Keratinocyte (primary cell): ENCODE data around the gene ERBB2. TPM values are rescaled to one million over a fixed set of nuclear protein-coding genes. Genes with fewer than 3 reads are reported as not detected.

Experiments used
- DNase-seq: peaks from one replicate; pipeline ENCODE4 v3.0.0-alpha.2; 2011; ENCODE audit warnings: low read depth, missing footprints, low spot score
- FAIRE-seq: peaks from 2 replicates; lab custom pipeline; 2011; peaks lifted over from hg19 to GRCh38; lab: Jason Lieb, UNC
- H2AFZ ChIP-seq: 2 replicates; pipeline ENCODE4 v1.6.0; 2012; ENCODE audit warnings: low read length, control low read depth, inconsistent platforms; ENCODE audit not compliant: control insufficient read depth
- H3K27ac ChIP-seq: 2 replicates; pipeline ENCODE4 v1.5.1; 2011; ENCODE audit warnings: low read length; ENCODE audit not compliant: control insufficient read depth, insufficient read depth
- H3K27me3 ChIP-seq: 3 replicates; pipeline ENCODE4 v1.6.0; 2011; ENCODE audit warnings: low read length; ENCODE audit not compliant: control insufficient read depth, insufficient read depth; ENCODE audit errors: extremely low read depth
- H3K36me3 ChIP-seq, 2 experiments: 2 replicates in 1 of 2; 3 replicates in 1 of 2; pipeline ENCODE4 v1.5.1; 2011; ENCODE audit warnings: low read length in 2 of 2, mild to moderate bottlenecking in 1 of 2; ENCODE audit not compliant: control insufficient read depth in 2 of 2, insufficient read depth in 2 of 2; ENCODE audit errors: extremely low read depth in 1 of 2
- H3K4me1 ChIP-seq: 3 replicates; pipeline ENCODE4 v1.5.1; 2011; ENCODE audit warnings: low read length; ENCODE audit not compliant: control insufficient read depth, insufficient read depth; ENCODE audit errors: extremely low read depth
- H3K4me2 ChIP-seq: 3 replicates; pipeline ENCODE4 v1.6.0; 2011; ENCODE audit warnings: low read depth, low read length; ENCODE audit not compliant: control insufficient read depth, insufficient read depth; ENCODE audit errors: extremely low read depth
- H3K4me3 ChIP-seq, 3 experiments: fragments of 200-600 bp in 1 of 3; sonication (generic) in 1 of 3; 2 replicates in 2 of 3; 3 replicates in 1 of 3; pipeline ENCODE4 v1.5.1; 2011 to 2016; ENCODE audit warnings: low read length in 3 of 3, mild to moderate bottlenecking in 3 of 3, control low read depth in 2 of 3, inconsistent platforms in 1 of 3, low read depth in 1 of 3, mixed read lengths in 1 of 3, mixed run types in 1 of 3, moderate library complexity in 1 of 3; ENCODE audit not compliant: control insufficient read depth in 2 of 3, insufficient read depth in 2 of 3; ENCODE audit errors: extremely low read depth in 1 of 3
- H3K79me2 ChIP-seq: 2 replicates; pipeline ENCODE4 v1.6.0; 2012; ENCODE audit warnings: low read length; ENCODE audit not compliant: control insufficient read depth, insufficient read depth
- H3K9ac ChIP-seq: 3 replicates; pipeline ENCODE4 v1.6.0; 2011; ENCODE audit warnings: low read length; ENCODE audit not compliant: control insufficient read depth, insufficient read depth; ENCODE audit errors: extremely low read depth
- H3K9me1 ChIP-seq: 3 replicates; pipeline ENCODE4 v1.6.0; 2011; ENCODE audit warnings: low read length; ENCODE audit not compliant: control insufficient read depth, insufficient read depth; ENCODE audit errors: extremely low read depth
- H3K9me3 ChIP-seq: 2 replicates; pipeline ENCODE4 v1.5.1; 2012; ENCODE audit warnings: low read depth, low read length; ENCODE audit not compliant: control insufficient read depth
- H4K20me1 ChIP-seq: 3 replicates; pipeline ENCODE4 v1.6.0; 2011; ENCODE audit warnings: low read length; ENCODE audit not compliant: control insufficient read depth, insufficient read depth; ENCODE audit errors: extremely low read depth
- EZH2 ChIP-seq: IDR thresholded peaks from one replicate; pipeline ENCODE4 v1.6.1; 2012; ENCODE audit warnings: inconsistent platforms, mild to moderate bottlenecking, low read length, moderate library complexity
- dilution Hi-C: fragments of 300-500 bp; cut with MboI; formaldehyde crosslinking; loops from one replicate; pipeline ENCODE4 v1.7.0; 2020; ENCODE audit warnings: low sequenced_read_pairs; ENCODE audit not compliant: extremely low pct_ligation_motif_present
- polyA plus RNA-seq, 5 experiments: library from polyadenylated mRNA; depleted of rRNA in 3 of 5; stranded (reverse) in 3 of 5; stranded (forward) in 1 of 5; unstranded in 1 of 5; fragments of >200 nt; gene quantifications; 1 replicate in 1 of 5; 2 replicates in 3 of 5; 3 replicates in 1 of 5; pipeline versions ENCODE4 v1.2.1 to v1.2.3, GENCODE V29; 2011 to 2012; ENCODE audit warnings: missing spikeins in 2 of 5, low read depth in 1 of 5, low replicate concordance in 1 of 5
- TF ChIP-seq, protein P1 (sequence below), 3 experiments: IDR thresholded peaks in 1 of 3; conservative IDR thresholded peaks in 1 of 3; optimal IDR thresholded peaks in 1 of 3; 2 replicates in 2 of 3; 3 replicates in 1 of 3; pipeline versions ENCODE3 to v1.5.1; 2011; ENCODE audit warnings: low read length in 3 of 3, mild to moderate bottlenecking in 3 of 3, moderate library complexity in 2 of 3, control low read depth in 1 of 3, inconsistent platforms in 1 of 3; ENCODE audit not compliant: insufficient read depth in 2 of 3; ENCODE audit errors: extremely low read depth in 1 of 3

The ERBB2 gene
- polyA plus RNA-seq, 1 donor (not counting 4 experiments of a cell fraction or from before 2014, with no cell fraction given) = 21.4 TPM

DNA sequence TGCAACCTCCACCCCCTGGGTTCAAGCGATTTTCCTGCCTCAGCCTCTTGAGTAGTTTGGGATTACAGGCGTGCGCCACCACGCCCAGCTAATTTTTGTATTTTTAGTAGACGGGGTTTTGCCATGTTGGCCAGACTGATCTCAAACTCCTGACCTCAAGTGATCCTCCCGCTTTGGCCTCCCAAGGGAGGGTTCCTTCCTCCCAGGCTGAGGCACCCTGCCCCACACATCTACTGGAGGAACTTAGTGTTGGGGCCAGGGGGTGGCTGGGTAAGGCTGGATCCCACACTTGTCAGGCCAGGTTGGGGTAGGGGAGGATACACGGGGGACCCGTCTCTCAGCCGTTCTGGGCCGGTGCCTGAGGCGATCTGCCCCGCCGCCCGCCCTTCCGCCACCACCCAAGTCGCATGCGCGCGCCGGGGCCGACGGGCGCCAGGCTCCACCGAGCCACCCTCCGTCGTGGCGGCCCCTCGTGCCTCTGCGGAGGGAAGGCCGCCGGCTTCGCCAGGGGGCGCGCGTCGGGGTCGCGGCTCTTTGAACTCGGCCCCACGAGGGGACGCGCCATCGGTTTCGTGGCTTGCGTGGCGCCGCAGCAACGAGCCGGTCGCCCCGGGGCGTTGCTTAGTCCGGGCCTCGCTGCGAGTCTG is 53.8 kb downstream of the ERBB2 start:
- dilution Hi-C loops = no loop called here
- Histone ChIP-seq H3K4me1 (peaks cover 7% of the 10 kb centered on the region), H4K20me1 (no peaks in the 10 kb centered on the region), H3K9ac (peak overlapping the region; percentile 79), H3K79me2 (no peaks in the 10 kb centered on the region), H3K36me3 (no peaks in the 10 kb centered on the region), H3K9me1 (no peaks in the 10 kb centered on the region), H3K4me2 (peak overlapping the region; percentile 72), H3K9me3 (no peaks in the 10 kb centered on the region), H3K4me3 (peak overlapping the region; percentile 43 to 67 (median 53)), H3K27ac (no peak overlapping the region), H2AFZ (peak overlapping the region; percentile 88), H3K27me3 (peaks cover 37% of the 10 kb centered on the region)
- DNase-seq = no peak
- no peak for FAIRE-seq
- no peak for TF ChIP-seq EZH2
- TF ChIP-seq, protein P1, sequence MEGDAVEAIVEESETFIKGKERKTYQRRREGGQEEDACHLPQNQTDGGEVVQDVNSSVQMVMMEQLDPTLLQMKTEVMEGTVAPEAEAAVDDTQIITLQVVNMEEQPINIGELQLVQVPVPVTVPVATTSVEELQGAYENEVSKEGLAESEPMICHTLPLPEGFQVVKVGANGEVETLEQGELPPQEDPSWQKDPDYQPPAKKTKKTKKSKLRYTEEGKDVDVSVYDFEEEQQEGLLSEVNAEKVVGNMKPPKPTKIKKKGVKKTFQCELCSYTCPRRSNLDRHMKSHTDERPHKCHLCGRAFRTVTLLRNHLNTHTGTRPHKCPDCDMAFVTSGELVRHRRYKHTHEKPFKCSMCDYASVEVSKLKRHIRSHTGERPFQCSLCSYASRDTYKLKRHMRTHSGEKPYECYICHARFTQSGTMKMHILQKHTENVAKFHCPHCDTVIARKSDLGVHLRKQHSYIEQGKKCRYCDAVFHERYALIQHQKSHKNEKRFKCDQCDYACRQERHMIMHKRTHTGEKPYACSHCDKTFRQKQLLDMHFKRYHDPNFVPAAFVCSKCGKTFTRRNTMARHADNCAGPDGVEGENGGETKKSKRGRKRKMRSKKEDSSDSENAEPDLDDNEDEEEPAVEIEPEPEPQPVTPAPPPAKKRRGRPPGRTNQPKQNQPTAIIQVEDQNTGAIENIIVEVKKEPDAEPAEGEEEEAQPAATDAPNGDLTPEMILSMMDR (optimal IDR thresholded peaks at IDR 0.05 in 1 of 3, IDR thresholded peaks at IDR 0.05 in 1 of 3, conservative IDR thresholded peaks at IDR 0.05 in 1 of 3; ENCODE audit: extremely low read depth in 1 of 3, insufficient read depth in 2 of 3, low read length in 3 of 3) = peak in 1 of 3 experiments; percentile 27

GRCh38 chr17:39754161-39754957 is 54.5 kb downstream of the ERBB2 start:
- peak overlapping the region; percentile 18 for H3K27ac ChIP-seq
- H3K9ac ChIP-seq = peak overlapping the region; percentile 79
- FAIRE-seq (no peak), DNase-seq (no peak)
- H3K4me1 ChIP-seq = peaks cover 7% of the 10 kb centered on the region
- H2AFZ ChIP-seq = peak overlapping the region; percentile 90
- H3K9me1 ChIP-seq = no peaks in the 10 kb centered on the region
- peaks cover 44% of the 10 kb centered on the region for H3K27me3 ChIP-seq
- dilution Hi-C loops = no loop called here
- H3K36me3 ChIP-seq = no peaks in the 10 kb centered on the region
- no peak for TF ChIP-seq EZH2
- TF ChIP-seq, protein P1 (optimal IDR thresholded peaks at IDR 0.05 in 1 of 3, IDR thresholded peaks at IDR 0.05 in 1 of 3, conservative IDR thresholded peaks at IDR 0.05 in 1 of 3; ENCODE audit: extremely low read depth in 1 of 3, insufficient read depth in 2 of 3, low read length in 3 of 3) = peak; percentile 46 to 91 (median 90)
- H3K4me2 ChIP-seq = peak overlapping the region; percentile 72
- H3K4me3 ChIP-seq = peak overlapping the region; percentile 53 to 67 (median 58)
- H3K79me2 ChIP-seq = no peaks in the 10 kb centered on the region
- H3K9me3 ChIP-seq = no peaks in the 10 kb centered on the region
- H4K20me1 ChIP-seq = no peaks in the 10 kb centered on the region
